ENCODE measurements around the gene RPL13. TPM values are rescaled to one million over a fixed set of nuclear protein-coding genes. Genes with fewer than 3 reads are reported as not detected.

The RPL13 gene
- total and polyA plus RNA-seq, 2 of the 13 experiments (the other 11 are each of a cell fraction or from before 2014, with no cell fraction given) = 2,988 to 4,411 TPM

GRCh38 chr16:89561884-89562599 lies 1.6 kb downstream of the RPL13 start:
- Histone ChIP-seq H3K27me3 (ENCODE audit: control insufficient read depth in 1 of 2, insufficient read depth in 2 of 2, low read length in 2 of 2) (no peaks in the 10 kb centered on the region), H4K20me1 (ENCODE audit: insufficient read depth, low read length) (peaks cover 60% of the 10 kb centered on the region), H3K4me2 (ENCODE audit: low read depth, low read length) (peak overlapping the region; percentile 97), H2AFZ (ENCODE audit: low read length) (no peak overlapping the region), H3K36me3 (replicated peaks in 1 of 2; ENCODE audit: control insufficient read depth in 1 of 2, insufficient read depth in 2 of 2, low read length in 2 of 2) (peaks cover 24 to 36% of the 10 kb centered on the region in 2 experiments), H3K79me2 (ENCODE audit: insufficient read depth, low read length) (peaks cover 25% of the 10 kb centered on the region), H3K9me3 (ENCODE audit: low read length) (no peaks in the 10 kb centered on the region), H3K4me1 (ENCODE audit: insufficient read depth, low read length) (peaks cover 72% of the 10 kb centered on the region), H3K4me3 (replicated peaks in 1 of 3; ENCODE audit: insufficient read depth in 1 of 3, low read depth in 2 of 3, low read length in 3 of 3) (peak overlapping the region; percentile 96 to 97 (median 97)), H3K9ac (ENCODE audit: insufficient read depth, low read depth, low read length) (peak overlapping the region; percentile 100), H3K27ac (ENCODE audit: extremely low read length, insufficient read depth, low read length) (peak overlapping the region; percentile 98)
- TSS peak; percentile 55 for BruUV-seq (replicated peaks)
- intact Hi-C loops (cut with micrococcal nuclease; ENCODE audit: unreplicated experiment) (no loop called here), in situ Hi-C loops (cut with HindIII; ENCODE audit: extremely low pct_ligation_motif_present, low pct_unique_long_range_greater_than_20kb) (no loop called here)
- ChIA-PET POLR2A (interaction anchor here (1.0 kb wide), 1 partner anchor 17 kb away, joined by 4 read pairs; no protein-coding TSS in a partner anchor), CTCF (ENCODE audit: low intra/inter-chr PET ratio, low total read pairs) (no interaction called here)
- DNase-seq (ENCODE audit: low spot score) = no peak
- FAIRE-seq = no peak
- 51% methylated on average over 23 of the region's 23 CpGs for WGBS (ENCODE audit: low lambda C conversion rate)
- no peak for ATAC-seq
- TF ChIP-seq YY1 (IDR thresholded peaks at IDR 0.05; ENCODE audit: insufficient read depth, insufficient replicate concordance, low read depth, low read length) (no peak), MEF2D (CRISPR knock-in tag; IDR thresholded peaks at IDR 0.05) (no peak), ELF4 (CRISPR knock-in tag; IDR thresholded peaks at IDR 0.05; ENCODE audit: borderline replicate concordance) (no peak), ZNF597 (CRISPR knock-in tag; IDR thresholded peaks at IDR 0.05) (no peak), HES4 (CRISPR knock-in tag; IDR thresholded peaks at IDR 0.05; ENCODE audit: borderline replicate concordance) (no peak), ZNF143 (CRISPR knock-in tag; IDR thresholded peaks at IDR 0.05) (no peak), ZNF326 (CRISPR knock-in tag; IDR thresholded peaks at IDR 0.05; ENCODE audit: borderline replicate concordance) (no peak), CEBPG (CRISPR knock-in tag; IDR thresholded peaks at IDR 0.05) (no peak), HDAC2 (CRISPR knock-in tag; IDR thresholded peaks at IDR 0.05) (no peak), ZNF878 (CRISPR knock-in tag; IDR thresholded peaks at IDR 0.05) (no peak), JDP2 (CRISPR knock-in tag; IDR thresholded peaks at IDR 0.05; ENCODE audit: borderline replicate concordance) (no peak), ZNF747 (CRISPR knock-in tag; IDR thresholded peaks at IDR 0.05; ENCODE audit: borderline replicate concordance) (0 out of 2 replicates have a peak, but pooled peaks have one; percentile 30), PCBP1 (IDR thresholded peaks at IDR 0.05; ENCODE audit: borderline replicate concordance, low read depth, low read length) (no peak), EZH2 (conservative IDR thresholded peaks at IDR 0.05; ENCODE audit: low read depth, low read length) (no peak), ZBTB38 (CRISPR knock-in tag; IDR thresholded peaks at IDR 0.05) (no peak), ZXDC (CRISPR knock-in tag; IDR thresholded peaks at IDR 0.05) (no peak), SNAI1 (CRISPR knock-in tag; IDR thresholded peaks at IDR 0.05; ENCODE audit: borderline replicate concordance) (no peak), RNF219 (CRISPR knock-in tag; IDR thresholded peaks at IDR 0.05) (no peak), ZNF564 (CRISPR knock-in tag; IDR thresholded peaks at IDR 0.05) (peak; percentile 47; the same call in 1 of the 2 replicates), ZSCAN9 (CRISPR knock-in tag; IDR thresholded peaks at IDR 0.05; ENCODE audit: borderline replicate concordance) (no peak)
